Measurements from ENCODE around the gene ADCY9.

The ADCY9 gene

GRCh38 chr16:4091240-4092012, 24.8 kb downstream of the ADCY9 start:
- Histone ChIP-seq H3K9me3 (ENCODE audit: control insufficient read depth in 1 of 2, low read length in 2 of 2) (no peaks in the 10 kb centered on the region), H3K4me3 (ENCODE audit: low read depth in 1 of 2, low read length in 2 of 2) (no peak overlapping the region), H3K4me1 (ENCODE audit: control insufficient read depth in 1 of 2, insufficient read depth in 2 of 2, low read length in 2 of 2) (peaks cover 4 to 34% of the 10 kb centered on the region in 2 donors), H3K27ac (ENCODE audit: low read length) (no peak overlapping the region), H3K36me3 (ENCODE audit: control insufficient read depth in 1 of 2, insufficient read depth in 2 of 2, low read length in 2 of 2) (no peaks in the 10 kb centered on the region), H3K27me3 (ENCODE audit: low read depth, low read length) (no peaks in the 10 kb centered on the region)

- Histone ChIP-seq H3K27me3 (ENCODE audit: low read depth, low read length) (no peaks in the 10 kb centered on the region), H3K27ac (ENCODE audit: low read length) (peak overlapping the region; percentile 46), H3K36me3 (ENCODE audit: control insufficient read depth in 1 of 2, insufficient read depth in 2 of 2, low read length in 2 of 2) (no peaks in the 10 kb centered on the region), H3K4me1 (ENCODE audit: control insufficient read depth in 1 of 2, insufficient read depth in 2 of 2, low read length in 2 of 2) (peaks cover 0 to 32% of the 10 kb centered on the region in 2 donors), H3K9me3 (ENCODE audit: control insufficient read depth in 1 of 2, low read length in 2 of 2) (no peaks in the 10 kb centered on the region), H3K4me3 (ENCODE audit: low read depth in 1 of 2, low read length in 2 of 2) (peak overlapping the region; percentile 11 to 23)
Observed at GRCh38 chr16:4090351-4090851, 25.8 kb downstream of the ADCY9 start.

GRCh38 chr16:4089811-4090301, 26.4 kb downstream of the ADCY9 start:
- Histone ChIP-seq H3K9me3 (ENCODE audit: control insufficient read depth in 1 of 2, low read length in 2 of 2) (no peaks in the 10 kb centered on the region), H3K4me1 (ENCODE audit: control insufficient read depth in 1 of 2, insufficient read depth in 2 of 2, low read length in 2 of 2) (peaks cover 0 to 32% of the 10 kb centered on the region in 2 donors), H3K27me3 (ENCODE audit: low read depth, low read length) (no peaks in the 10 kb centered on the region), H3K4me3 (ENCODE audit: low read depth in 1 of 2, low read length in 2 of 2) (peak overlapping the region; percentile 11 to 23), H3K27ac (ENCODE audit: low read length) (no peak overlapping the region), H3K36me3 (ENCODE audit: control insufficient read depth in 1 of 2, insufficient read depth in 2 of 2, low read length in 2 of 2) (no peaks in the 10 kb centered on the region)

- peaks cover 0 to 28% of the 10 kb centered on the region in 2 donors for H3K4me1 ChIP-seq (ENCODE audit: control insufficient read depth in 1 of 2, insufficient read depth in 2 of 2, low read length in 2 of 2)
- no peak overlapping the region for H3K27ac ChIP-seq (ENCODE audit: low read length)
- no peaks in the 10 kb centered on the region for H3K27me3 ChIP-seq (ENCODE audit: low read depth, low read length)
- no peaks in the 10 kb centered on the region for H3K9me3 ChIP-seq (ENCODE audit: control insufficient read depth in 1 of 2, low read length in 2 of 2)
- H3K36me3 ChIP-seq (ENCODE audit: control insufficient read depth in 1 of 2, insufficient read depth in 2 of 2, low read length in 2 of 2): no peaks in the 10 kb centered on the region
- no peak overlapping the region for H3K4me3 ChIP-seq (ENCODE audit: low read depth in 1 of 2, low read length in 2 of 2)
Observed at GRCh38 chr16:4089251-4089810, 26.9 kb downstream of the ADCY9 start.

- no peaks in the 10 kb centered on the region for H3K9me3 ChIP-seq (ENCODE audit: control insufficient read depth in 1 of 2, low read length in 2 of 2)
- no peak overlapping the region for H3K27ac ChIP-seq (ENCODE audit: low read length)
- H3K27me3 ChIP-seq (ENCODE audit: low read depth, low read length): no peaks in the 10 kb centered on the region
- peaks cover 0 to 25% of the 10 kb centered on the region in 2 donors for H3K4me1 ChIP-seq (ENCODE audit: control insufficient read depth in 1 of 2, insufficient read depth in 2 of 2, low read length in 2 of 2)
- no peak overlapping the region for H3K4me3 ChIP-seq (ENCODE audit: low read depth in 1 of 2, low read length in 2 of 2)
- H3K36me3 ChIP-seq (ENCODE audit: control insufficient read depth in 1 of 2, insufficient read depth in 2 of 2, low read length in 2 of 2): no peaks in the 10 kb centered on the region
Observed at GRCh38 chr16:4087990-4088577, 28.2 kb downstream of the ADCY9 start.

- peaks cover 0 to 24% of the 10 kb centered on the region in 2 donors for H3K4me1 ChIP-seq (ENCODE audit: control insufficient read depth in 1 of 2, insufficient read depth in 2 of 2, low read length in 2 of 2)
- no peak overlapping the region for H3K4me3 ChIP-seq (ENCODE audit: low read depth in 1 of 2, low read length in 2 of 2)
- H3K9me3 ChIP-seq (ENCODE audit: control insufficient read depth in 1 of 2, low read length in 2 of 2): no peaks in the 10 kb centered on the region
- no peaks in the 10 kb centered on the region for H3K27me3 ChIP-seq (ENCODE audit: low read depth, low read length)
- H3K36me3 ChIP-seq (ENCODE audit: control insufficient read depth in 1 of 2, insufficient read depth in 2 of 2, low read length in 2 of 2): no peaks in the 10 kb centered on the region
- no peak overlapping the region for H3K27ac ChIP-seq (ENCODE audit: low read length)
Observed at GRCh38 chr16:4087099-4087885, 28.9 kb downstream of the ADCY9 start.

- Histone ChIP-seq H3K4me3 (ENCODE audit: low read depth in 1 of 2, low read length in 2 of 2) (no peak overlapping the region), H3K4me1 (ENCODE audit: control insufficient read depth in 1 of 2, insufficient read depth in 2 of 2, low read length in 2 of 2) (peaks cover 0 to 27% of the 10 kb centered on the region in 2 donors), H3K27ac (ENCODE audit: low read length) (no peak overlapping the region), H3K36me3 (ENCODE audit: control insufficient read depth in 1 of 2, insufficient read depth in 2 of 2, low read length in 2 of 2) (no peaks in the 10 kb centered on the region), H3K27me3 (ENCODE audit: low read depth, low read length) (no peaks in the 10 kb centered on the region), H3K9me3 (ENCODE audit: control insufficient read depth in 1 of 2, low read length in 2 of 2) (no peaks in the 10 kb centered on the region)
Observed at GRCh38 chr16:4086153-4086552, 30.1 kb downstream of the ADCY9 start.

GRCh38 chr16:4085405-4085970, 30.8 kb downstream of the ADCY9 start:
- Histone ChIP-seq H3K4me3 (ENCODE audit: low read depth in 1 of 2, low read length in 2 of 2) (no peak overlapping the region), H3K4me1 (ENCODE audit: control insufficient read depth in 1 of 2, insufficient read depth in 2 of 2, low read length in 2 of 2) (peaks cover 0 to 29% of the 10 kb centered on the region in 2 donors), H3K27me3 (ENCODE audit: low read depth, low read length) (no peaks in the 10 kb centered on the region), H3K27ac (ENCODE audit: low read length) (no peak overlapping the region), H3K36me3 (ENCODE audit: control insufficient read depth in 1 of 2, insufficient read depth in 2 of 2, low read length in 2 of 2) (no peaks in the 10 kb centered on the region), H3K9me3 (ENCODE audit: control insufficient read depth in 1 of 2, low read length in 2 of 2) (no peaks in the 10 kb centered on the region)

GRCh38 chr16:4083347-4083870, 32.8 kb downstream of the ADCY9 start:
- peaks cover 0 to 17% of the 10 kb centered on the region in 2 donors for H3K4me1 ChIP-seq (ENCODE audit: control insufficient read depth in 1 of 2, insufficient read depth in 2 of 2, low read length in 2 of 2)

GRCh38 chr16:4082474-4083044, 33.7 kb downstream of the ADCY9 start:
- no peaks in the 10 kb centered on the region for H3K9me3 ChIP-seq (ENCODE audit: control insufficient read depth in 1 of 2, low read length in 2 of 2)
- no peaks in the 10 kb centered on the region for H3K36me3 ChIP-seq (ENCODE audit: control insufficient read depth in 1 of 2, insufficient read depth in 2 of 2, low read length in 2 of 2)
- no peak overlapping the region for H3K4me3 ChIP-seq (ENCODE audit: low read depth in 1 of 2, low read length in 2 of 2)
- no peaks in the 10 kb centered on the region for H3K27me3 ChIP-seq (ENCODE audit: low read depth, low read length)
- no peak overlapping the region for H3K27ac ChIP-seq (ENCODE audit: low read length)
- peaks cover 0 to 17% of the 10 kb centered on the region in 2 donors for H3K4me1 ChIP-seq (ENCODE audit: control insufficient read depth in 1 of 2, insufficient read depth in 2 of 2, low read length in 2 of 2)

More at GRCh38 chr16:4083347-4083870, 32.8 kb downstream of the ADCY9 start:
- no peaks in the 10 kb centered on the region for H3K9me3 ChIP-seq (ENCODE audit: control insufficient read depth in 1 of 2, low read length in 2 of 2)
- H3K27ac ChIP-seq (ENCODE audit: low read length): no peak overlapping the region
- H3K36me3 ChIP-seq (ENCODE audit: control insufficient read depth in 1 of 2, insufficient read depth in 2 of 2, low read length in 2 of 2): no peaks in the 10 kb centered on the region
- H3K27me3 ChIP-seq (ENCODE audit: low read depth, low read length): no peaks in the 10 kb centered on the region
- no peak overlapping the region for H3K4me3 ChIP-seq (ENCODE audit: low read depth in 1 of 2, low read length in 2 of 2)

Measured in muscle layer of duodenum (tissue), 2 donors.